ENCODE data around the gene SYPL2.

Gene SYPL2

GRCh38 chr1:109501644-109502363 is 35.5 kb downstream of the SYPL2 start:
- ATAC-seq (ENCODE audit: insufficient read depth, low read depth) (peak; percentile 69), DNase-seq (peak; percentile 42)
- Histone ChIP-seq H4K20me1 (ENCODE audit: insufficient read depth, low read length) (peaks cover 10% of the 10 kb centered on the region; the same call in 1 of the 2 replicates), H3K79me2 (ENCODE audit: insufficient read depth, low read length) (0 out of 2 replicates have a peak, but pooled peaks cover 2% of the 10 kb centered on the region), H3K27me3 (ENCODE audit: insufficient read depth, low read length, poor library complexity) (no peaks in the 10 kb centered on the region), H3K9ac (ENCODE audit: low read depth, low read length) (no peak overlapping the region), H2AFZ (ENCODE audit: low read depth, low read length) (no peak overlapping the region), H3K4me1 (ENCODE audit: insufficient read depth, low read length) (peaks cover 25% of the 10 kb centered on the region), H3K36me3 (ENCODE audit: insufficient read depth, low read length) (peaks cover 41% of the 10 kb centered on the region), H3K4me3 (ENCODE audit: low read depth in 1 of 2, low read length in 2 of 2) (no peak overlapping the region), H3K27ac (ENCODE audit: low read length) (peak overlapping the region; percentile 31), H3K4me2 (ENCODE audit: insufficient read depth, low read length) (no peak overlapping the region), H3K9me3 (ENCODE audit: insufficient read depth, low read length, severe bottlenecking) (no peaks in the 10 kb centered on the region)
- TF ChIP-seq, protein P1, sequence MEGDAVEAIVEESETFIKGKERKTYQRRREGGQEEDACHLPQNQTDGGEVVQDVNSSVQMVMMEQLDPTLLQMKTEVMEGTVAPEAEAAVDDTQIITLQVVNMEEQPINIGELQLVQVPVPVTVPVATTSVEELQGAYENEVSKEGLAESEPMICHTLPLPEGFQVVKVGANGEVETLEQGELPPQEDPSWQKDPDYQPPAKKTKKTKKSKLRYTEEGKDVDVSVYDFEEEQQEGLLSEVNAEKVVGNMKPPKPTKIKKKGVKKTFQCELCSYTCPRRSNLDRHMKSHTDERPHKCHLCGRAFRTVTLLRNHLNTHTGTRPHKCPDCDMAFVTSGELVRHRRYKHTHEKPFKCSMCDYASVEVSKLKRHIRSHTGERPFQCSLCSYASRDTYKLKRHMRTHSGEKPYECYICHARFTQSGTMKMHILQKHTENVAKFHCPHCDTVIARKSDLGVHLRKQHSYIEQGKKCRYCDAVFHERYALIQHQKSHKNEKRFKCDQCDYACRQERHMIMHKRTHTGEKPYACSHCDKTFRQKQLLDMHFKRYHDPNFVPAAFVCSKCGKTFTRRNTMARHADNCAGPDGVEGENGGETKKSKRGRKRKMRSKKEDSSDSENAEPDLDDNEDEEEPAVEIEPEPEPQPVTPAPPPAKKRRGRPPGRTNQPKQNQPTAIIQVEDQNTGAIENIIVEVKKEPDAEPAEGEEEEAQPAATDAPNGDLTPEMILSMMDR (IDR thresholded peaks at IDR 0.05; ENCODE audit: borderline replicate concordance, extremely low read depth, low read length, poor library complexity, severe bottlenecking), result no peak
- no peak for TF ChIP-seq EZH2 (IDR thresholded peaks at IDR 0.05; ENCODE audit: borderline replicate concordance, low read depth, low read length, severe bottlenecking)

DNA sequence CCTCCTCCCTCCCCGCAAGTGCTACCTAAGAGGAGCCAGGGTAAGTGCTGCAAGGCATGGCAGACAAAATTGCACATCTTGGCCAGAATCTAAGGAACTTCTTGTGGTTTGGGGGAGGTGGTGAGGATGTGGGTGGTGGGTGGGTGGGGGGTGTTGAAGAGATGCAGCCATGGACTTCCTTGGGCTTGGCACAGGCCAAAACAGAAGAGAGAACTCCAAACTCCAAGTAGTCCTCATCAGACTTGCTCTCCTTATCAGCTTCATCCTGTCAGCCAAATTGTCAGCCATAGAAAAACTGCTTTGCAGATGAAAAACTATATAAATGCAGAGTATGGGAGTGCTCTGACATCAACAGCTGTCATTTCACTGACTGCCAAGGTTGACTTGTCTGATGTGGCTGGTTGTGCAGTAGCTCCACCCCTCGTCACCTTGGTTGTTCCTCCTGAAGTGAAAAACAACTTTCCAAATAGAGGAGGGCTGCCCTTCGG is 36.1 kb downstream of the SYPL2 start:
- no peak overlapping the region for H2AFZ ChIP-seq (ENCODE audit: low read depth, low read length)
- H3K36me3 ChIP-seq (ENCODE audit: insufficient read depth, low read length), result peaks cover 34% of the 10 kb centered on the region
- H3K4me2 ChIP-seq (ENCODE audit: insufficient read depth, low read length), result no peak overlapping the region
- peak overlapping the region; percentile 31; the same call in 1 of the 2 replicates for H3K27ac ChIP-seq (ENCODE audit: low read length)
- peaks cover 10% of the 10 kb centered on the region; the same call in 1 of the 2 replicates for H4K20me1 ChIP-seq (ENCODE audit: insufficient read depth, low read length)
- 0 out of 2 replicates have a peak, but pooled peaks cover 2% of the 10 kb centered on the region for H3K79me2 ChIP-seq (ENCODE audit: insufficient read depth, low read length)
- no peaks in the 10 kb centered on the region for H3K9me3 ChIP-seq (ENCODE audit: insufficient read depth, low read length, severe bottlenecking)
- TF ChIP-seq, protein P1 (IDR thresholded peaks at IDR 0.05; ENCODE audit: borderline replicate concordance, extremely low read depth, low read length, poor library complexity, severe bottlenecking), result no peak
- no peak for TF ChIP-seq EZH2 (IDR thresholded peaks at IDR 0.05; ENCODE audit: borderline replicate concordance, low read depth, low read length, severe bottlenecking)
- peaks cover 25% of the 10 kb centered on the region for H3K4me1 ChIP-seq (ENCODE audit: insufficient read depth, low read length)
- H3K27me3 ChIP-seq (ENCODE audit: insufficient read depth, low read length, poor library complexity), result no peaks in the 10 kb centered on the region
- ATAC-seq (ENCODE audit: insufficient read depth, low read depth) (peak; percentile 79), DNase-seq (peak; percentile 46)
- no peak overlapping the region for H3K9ac ChIP-seq (ENCODE audit: low read depth, low read length)
- no peak overlapping the region for H3K4me3 ChIP-seq (ENCODE audit: low read depth in 1 of 2, low read length in 2 of 2)

DNA sequence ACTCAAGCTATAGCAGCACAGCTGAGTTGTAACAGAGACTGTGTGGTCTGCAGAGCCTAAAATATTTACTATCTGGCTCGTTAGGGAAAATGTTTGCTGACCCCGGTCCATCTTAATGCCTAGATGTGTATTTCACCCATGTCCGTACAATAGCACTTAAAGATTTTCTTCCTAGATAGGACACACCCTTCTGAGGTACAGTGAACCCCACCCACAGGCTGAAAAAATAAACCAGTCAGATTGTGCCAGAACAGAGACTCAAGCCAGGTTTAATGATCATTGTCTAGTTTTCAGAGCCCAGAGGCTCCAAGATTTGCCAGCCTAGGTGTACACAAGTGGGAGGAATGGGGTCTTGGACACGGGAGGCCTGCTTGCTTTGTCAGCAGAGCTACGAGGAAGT is 37.6 kb downstream of the SYPL2 start:
- no peaks in the 10 kb centered on the region for H3K9me3 ChIP-seq (ENCODE audit: insufficient read depth, low read length, severe bottlenecking)
- DNase-seq (no peak), ATAC-seq (ENCODE audit: insufficient read depth, low read depth) (no peak)
- peaks cover 21% of the 10 kb centered on the region for H3K36me3 ChIP-seq (ENCODE audit: insufficient read depth, low read length)
- H3K27me3 ChIP-seq (ENCODE audit: insufficient read depth, low read length, poor library complexity), result no peaks in the 10 kb centered on the region
- H3K4me1 ChIP-seq (ENCODE audit: insufficient read depth, low read length), result peaks cover 25% of the 10 kb centered on the region
- H2AFZ ChIP-seq (ENCODE audit: low read depth, low read length), result no peak overlapping the region
- H3K9ac ChIP-seq (ENCODE audit: low read depth, low read length), result no peak overlapping the region
- 0 out of 2 replicates have a peak, but pooled peaks cover 8% of the 10 kb centered on the region for H4K20me1 ChIP-seq (ENCODE audit: insufficient read depth, low read length)
- H3K79me2 ChIP-seq (ENCODE audit: insufficient read depth, low read length), result no peaks in the 10 kb centered on the region
- TF ChIP-seq EZH2 (IDR thresholded peaks at IDR 0.05; ENCODE audit: borderline replicate concordance, low read depth, low read length, severe bottlenecking), result no peak
- TF ChIP-seq, protein P1 (IDR thresholded peaks at IDR 0.05; ENCODE audit: borderline replicate concordance, extremely low read depth, low read length, poor library complexity, severe bottlenecking), result no peak
- H3K4me3 ChIP-seq (ENCODE audit: low read depth in 1 of 2, low read length in 2 of 2), result no peak overlapping the region
- no peak overlapping the region for H3K27ac ChIP-seq (ENCODE audit: low read length)
- no peak overlapping the region for H3K4me2 ChIP-seq (ENCODE audit: insufficient read depth, low read length)
